ENCODE measurements around the gene CTNNAL1.
"Not testable (repeated sequence)": the region's sequence is repeated elsewhere in the genome, so short reads cannot be mapped to it uniquely, and the experiment has no call there.

The CTNNAL1 gene

DNA sequence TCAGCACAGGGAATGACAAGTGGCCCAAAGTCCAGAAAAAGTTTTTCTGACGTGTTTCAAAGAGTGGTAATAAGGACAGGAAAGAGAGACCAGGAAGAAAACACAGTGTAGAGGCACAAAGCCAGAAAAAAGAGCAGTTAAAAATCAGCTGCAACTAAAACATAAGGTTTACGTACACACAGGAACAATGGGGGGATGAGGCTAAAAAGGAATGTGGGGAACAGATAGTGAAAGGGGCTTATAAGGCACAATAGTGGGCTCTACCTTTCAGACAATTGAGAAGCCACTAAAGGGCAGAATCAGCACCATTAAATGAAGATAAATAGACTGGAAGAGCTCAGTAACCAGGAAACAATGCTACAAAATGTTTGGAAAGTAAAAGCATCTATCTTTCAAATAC, 84.9 kb downstream of the CTNNAL1 start:
- DNase-seq (ENCODE audit: low read depth in 2 of 2): no peak

DNA sequence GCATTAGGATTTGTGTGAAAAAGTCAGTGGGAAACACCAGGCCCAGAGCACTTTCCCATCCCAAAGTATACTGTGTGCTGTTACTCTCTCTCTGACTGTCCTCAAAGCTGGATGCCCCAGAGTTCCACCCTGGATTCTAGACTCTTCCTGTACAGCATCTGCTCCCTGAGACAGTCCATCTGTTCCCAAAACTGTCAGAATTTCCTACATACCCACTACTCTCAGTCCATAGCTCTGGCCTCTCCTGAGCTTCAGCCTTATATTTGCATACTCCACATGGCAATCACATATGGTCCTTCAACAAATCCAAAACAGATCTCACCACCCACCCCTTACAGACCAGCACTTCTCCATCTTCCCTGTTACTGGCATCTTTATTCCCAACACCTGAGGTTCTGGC, 88.8 kb downstream of the CTNNAL1 start:
- no peak for DNase-seq (ENCODE audit: low read depth in 2 of 2)

DNA sequence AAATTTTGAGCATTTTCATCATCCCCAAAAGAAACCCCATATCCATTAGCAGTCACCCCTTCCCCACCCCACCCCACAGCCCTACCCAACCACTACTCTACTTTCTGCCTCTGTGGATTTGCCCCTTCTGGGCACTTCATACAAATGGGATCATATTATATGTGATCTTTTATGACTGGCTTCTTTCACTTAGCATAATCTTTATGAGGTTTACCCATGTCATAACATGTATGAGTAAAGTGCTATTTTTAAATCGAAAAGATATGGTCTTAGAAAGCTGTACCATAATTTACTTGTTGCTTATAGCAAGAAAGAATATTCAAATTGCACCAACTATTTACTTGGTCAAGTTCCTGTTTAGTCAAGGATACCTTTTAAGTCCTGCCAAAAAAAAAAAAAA, 92.1 kb downstream of the CTNNAL1 start:
- no peak for DNase-seq (ENCODE audit: low read depth in 2 of 2)

DNA sequence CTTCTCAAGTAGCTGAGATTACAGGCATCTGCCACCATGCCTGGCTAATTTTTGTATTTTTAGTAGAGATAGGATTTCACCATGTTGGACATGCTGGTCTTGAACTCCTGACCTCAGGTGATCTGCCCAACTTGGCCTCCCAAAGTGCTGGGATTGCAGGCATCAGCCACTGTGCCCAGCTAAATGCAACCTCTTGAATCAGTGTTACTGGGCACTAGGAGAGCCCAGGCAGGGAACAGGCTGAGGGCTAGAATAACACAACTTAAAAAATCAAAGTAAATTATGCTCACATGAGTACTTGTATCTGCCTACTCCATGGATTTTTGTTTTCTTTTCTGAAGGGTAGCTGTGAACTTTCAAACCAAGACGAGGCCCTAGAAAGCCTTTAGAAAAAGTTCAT, 92.9 kb downstream of the CTNNAL1 start:
- DNase-seq (ENCODE audit: low read depth in 2 of 2): not testable (repeated sequence)

DNA sequence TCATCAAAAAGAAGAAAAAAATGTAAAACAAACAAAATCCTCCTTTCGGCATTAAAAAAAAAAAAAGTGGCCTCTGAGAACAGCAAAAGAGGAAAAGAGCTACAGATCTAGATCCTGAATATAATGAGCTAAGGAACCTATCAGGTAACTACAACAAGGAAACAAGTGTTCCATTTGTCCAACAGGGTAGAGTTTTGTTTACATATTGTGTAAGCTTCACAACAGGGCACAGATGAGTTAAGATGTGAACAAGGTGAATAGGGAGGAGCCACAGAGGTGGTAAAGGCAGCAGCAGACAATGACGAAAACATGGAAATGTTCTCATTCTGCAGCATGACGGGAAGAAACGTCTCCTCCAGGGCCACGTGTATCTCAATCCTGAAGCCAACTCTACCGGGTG, 93.8 kb downstream of the CTNNAL1 start:
- DNase-seq (ENCODE audit: low read depth in 2 of 2): no peak

DNA sequence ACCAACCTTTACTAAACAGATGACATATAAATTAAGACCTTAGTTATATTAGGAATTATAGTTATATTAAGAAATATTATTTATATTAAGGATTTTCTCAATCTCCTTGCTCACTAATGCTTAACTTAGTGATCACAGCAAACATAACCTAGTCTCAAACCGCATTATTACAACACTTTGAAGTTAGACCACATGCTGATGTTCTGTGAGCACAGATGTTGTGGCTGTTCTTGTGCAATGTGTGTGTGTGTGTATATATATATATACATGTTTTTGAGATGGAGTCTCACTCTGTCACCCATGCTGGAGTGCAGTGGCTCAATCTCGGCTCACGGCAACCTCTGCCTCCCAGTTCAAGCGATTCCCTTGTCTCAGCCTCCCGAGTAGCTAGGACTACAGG, 99.9 kb downstream of the CTNNAL1 start:
- no peak for DNase-seq (ENCODE audit: low read depth in 2 of 2)

DNA sequence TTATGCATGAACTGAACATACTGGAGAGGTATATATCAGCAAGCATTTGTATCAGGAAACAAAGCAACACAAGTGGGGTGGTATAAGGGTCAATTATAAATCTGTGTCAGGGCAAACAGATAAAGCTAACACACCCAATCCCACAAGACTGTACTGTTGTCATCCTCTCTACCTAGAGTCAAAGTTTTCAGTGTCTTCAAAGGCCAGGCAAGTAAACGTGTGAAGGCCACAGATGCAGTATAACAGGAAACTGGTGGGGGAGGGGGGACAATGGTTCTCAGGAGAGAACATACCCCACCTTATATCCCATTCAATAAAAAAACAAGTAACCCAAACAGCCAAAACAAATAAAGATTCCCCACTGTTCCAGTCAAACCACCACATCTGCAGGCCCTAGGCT, 101.5 kb downstream of the CTNNAL1 start:
- no peak for DNase-seq (ENCODE audit: low read depth in 2 of 2)

DNA sequence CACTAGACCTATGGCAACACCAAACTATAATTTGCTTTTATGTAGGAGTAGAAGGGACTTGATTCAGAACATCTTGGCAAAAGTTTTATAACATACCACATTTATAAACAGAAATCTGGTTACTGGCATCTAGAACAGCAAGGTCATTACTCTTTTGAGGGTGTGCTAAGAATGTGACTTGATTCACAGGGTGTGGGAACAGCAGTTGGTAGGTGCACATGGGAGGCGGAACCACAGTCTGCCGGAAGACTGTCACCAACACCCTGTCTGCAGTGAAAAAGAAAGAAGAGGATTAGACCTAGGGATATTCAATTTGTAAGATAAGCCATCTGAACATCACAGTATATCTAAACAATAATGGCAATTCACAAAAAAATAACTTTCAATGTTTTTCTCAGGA, 102.4 kb downstream of the CTNNAL1 start:
- DNase-seq (ENCODE audit: low read depth in 2 of 2): no peak

DNA sequence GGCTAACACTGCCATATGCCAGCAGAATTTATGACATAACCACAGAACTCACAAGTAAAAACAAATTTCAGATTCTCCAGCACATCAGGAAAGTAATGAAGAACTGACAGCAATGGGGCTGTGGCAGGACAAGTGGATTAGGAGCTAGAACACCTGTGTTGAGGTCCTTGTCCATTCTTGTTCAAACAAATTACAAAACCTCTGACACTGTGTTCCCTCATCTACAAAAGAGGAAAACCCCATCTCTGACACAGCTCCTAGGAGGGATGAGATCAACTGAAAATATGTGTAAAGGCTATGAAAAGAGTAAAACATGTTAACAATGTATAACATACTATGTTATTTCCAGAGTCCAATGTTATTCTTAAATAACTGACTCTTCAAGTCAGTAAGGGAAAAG, 102.9 kb downstream of the CTNNAL1 start:
- no peak for DNase-seq (ENCODE audit: low read depth in 2 of 2)

DNA sequence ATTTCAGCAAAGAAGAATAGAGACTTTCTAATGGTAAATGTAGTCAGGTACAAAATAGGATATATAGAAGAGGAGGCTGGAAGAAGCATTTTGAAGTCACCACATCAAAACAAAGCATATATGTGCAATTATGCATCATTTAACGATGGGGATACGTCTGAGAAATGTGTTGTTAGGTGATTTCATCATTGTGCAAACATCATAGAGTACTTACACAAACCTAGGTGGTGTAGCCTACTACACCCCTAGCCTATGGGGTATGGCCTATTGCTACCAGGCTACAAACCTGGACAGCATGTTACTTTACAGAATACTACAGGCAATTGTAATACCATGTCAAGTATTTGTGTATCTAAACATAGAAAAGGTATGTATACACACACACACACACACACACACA, 107.8 kb downstream of the CTNNAL1 start:
- DNase-seq (ENCODE audit: low read depth in 2 of 2): no peak

DNA sequence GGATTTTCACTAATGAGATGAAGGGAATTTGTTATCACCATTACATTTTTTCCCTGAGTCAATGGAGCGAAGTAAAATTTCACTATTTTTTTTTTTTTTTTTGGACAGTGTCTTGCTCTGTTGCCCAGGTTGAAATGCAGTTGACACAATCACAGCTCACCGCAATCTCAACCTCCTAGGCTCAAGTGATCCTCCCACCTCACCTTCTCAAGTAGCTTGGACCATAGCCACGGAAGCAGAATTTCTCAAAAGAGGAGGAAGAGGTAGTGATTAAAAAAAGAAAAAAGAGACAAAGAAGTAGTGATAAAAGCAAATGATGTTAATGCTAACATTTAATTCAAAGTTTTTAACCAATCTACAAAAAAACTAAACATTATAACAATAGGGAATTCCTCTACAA, 109.1 kb downstream of the CTNNAL1 start:
- no peak for DNase-seq (ENCODE audit: low read depth in 2 of 2)

DNA sequence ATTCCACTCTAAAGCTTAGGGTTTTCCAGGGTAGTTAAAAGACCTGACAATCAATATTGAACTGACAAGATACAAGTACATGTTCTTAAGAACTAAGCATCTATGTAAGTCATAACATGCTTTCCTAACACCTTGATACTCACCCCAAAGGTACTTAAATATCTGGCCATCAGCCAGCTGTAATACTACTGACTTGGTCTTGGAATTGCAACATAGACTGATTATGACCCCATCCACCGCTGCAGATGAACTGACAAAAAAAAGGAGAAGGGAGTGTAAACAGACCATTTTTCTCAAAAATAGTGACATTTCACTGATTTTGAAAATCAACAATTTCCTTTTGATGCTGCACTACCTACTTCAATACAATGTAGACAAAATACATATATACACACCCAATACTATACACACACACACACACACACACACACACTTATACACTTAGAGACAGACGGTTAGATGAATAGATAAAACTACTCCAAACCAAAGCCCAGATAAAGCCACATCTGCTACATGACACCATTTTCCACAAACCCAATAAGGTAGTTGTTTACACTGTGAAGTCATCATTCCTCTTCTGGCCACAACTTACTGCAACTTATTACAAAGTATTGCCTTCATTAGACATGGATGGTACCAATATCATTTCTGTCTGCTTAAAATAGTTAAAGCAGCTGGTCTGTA, 109.7 kb downstream of the CTNNAL1 start:
- no peak for DNase-seq (ENCODE audit: low read depth in 2 of 2)

DNA sequence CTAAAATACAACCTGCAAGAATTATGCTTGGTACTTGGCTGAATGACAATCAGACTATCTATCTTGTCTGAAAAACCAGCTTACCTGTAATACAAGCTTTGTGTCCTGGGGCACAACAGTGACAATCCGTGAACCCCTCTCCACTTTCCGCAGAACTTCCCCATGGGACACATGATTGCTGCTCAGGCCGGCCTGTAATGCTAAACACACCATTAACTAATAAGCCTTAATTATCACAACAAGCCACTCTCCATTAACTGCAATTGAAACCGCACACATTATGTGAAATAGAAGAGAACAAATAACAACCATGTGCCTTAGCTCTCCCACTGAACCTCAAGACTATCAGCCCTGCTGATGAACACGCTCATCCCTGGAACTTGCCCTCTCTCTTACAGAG, 113.1 kb downstream of the CTNNAL1 start:
- no peak for DNase-seq (ENCODE audit: low read depth in 2 of 2)

DNA sequence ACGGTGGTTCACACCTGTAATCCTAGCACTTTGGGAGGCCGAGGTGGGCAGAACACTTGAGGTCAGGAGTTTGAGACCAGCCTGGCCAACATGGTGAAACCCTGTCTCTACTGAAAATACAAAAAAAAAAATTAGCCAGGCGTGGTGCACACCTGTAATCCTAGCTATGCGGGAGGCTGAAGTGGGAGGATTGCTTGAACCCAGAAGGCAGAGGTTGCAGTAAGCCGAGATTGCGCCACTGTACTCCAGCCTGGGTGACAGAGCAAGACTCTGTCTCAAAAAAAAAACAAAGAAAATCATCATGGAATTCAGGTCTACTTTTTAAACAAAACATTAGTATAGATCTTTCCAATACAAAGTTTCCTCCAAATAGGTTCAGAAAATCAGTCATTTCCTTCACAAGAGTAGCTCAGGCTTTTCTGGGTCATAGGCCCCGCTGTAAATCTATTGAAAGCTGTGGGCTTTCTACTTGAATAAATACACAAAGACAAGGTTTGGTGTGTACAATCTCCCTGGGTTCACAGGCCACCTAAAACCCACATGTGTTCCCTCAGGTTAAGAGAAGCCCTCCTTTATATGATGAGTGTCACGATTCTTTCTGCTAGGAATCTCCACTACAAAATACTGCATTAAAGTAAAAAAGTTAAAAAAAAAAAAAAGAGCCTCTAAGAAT, 114.1 kb downstream of the CTNNAL1 start:
- DNase-seq (ENCODE audit: low read depth in 2 of 2): not testable (repeated sequence)

DNA sequence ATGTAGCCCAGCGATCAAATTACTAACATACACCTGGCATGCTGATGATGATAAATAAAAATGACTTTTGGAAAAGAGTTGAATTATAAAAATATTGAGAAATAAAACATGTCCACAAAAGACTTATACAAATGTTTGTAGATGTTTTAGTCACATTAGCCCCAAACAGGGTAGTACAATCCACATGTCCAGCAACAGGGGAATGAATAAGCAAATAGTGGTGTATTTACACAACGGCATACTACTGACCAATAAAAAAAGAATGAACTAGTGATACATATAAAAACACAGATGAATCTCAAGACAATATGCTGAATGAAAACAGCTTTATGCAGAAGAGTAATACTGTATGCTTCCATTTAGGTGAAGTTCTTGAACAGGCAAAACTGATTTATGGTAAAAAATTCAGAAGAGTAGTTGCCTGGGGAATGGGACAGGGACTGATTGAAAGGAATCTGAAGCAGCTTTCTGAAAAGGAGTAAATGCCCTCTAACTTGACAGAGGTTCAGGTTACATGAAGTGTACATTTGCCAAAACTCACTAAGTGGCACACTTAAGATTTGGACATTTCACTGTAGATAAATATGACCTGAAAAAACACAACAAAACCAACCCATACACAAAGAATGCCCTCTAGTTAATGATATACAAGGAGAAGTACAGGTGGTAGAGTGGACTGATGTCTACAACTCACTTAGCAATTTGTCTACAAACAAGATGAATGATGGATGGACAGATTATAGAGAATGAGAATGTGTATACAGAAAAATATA, 115.8 kb downstream of the CTNNAL1 start:
- DNase-seq (ENCODE audit: low read depth in 2 of 2): no peak

DNA sequence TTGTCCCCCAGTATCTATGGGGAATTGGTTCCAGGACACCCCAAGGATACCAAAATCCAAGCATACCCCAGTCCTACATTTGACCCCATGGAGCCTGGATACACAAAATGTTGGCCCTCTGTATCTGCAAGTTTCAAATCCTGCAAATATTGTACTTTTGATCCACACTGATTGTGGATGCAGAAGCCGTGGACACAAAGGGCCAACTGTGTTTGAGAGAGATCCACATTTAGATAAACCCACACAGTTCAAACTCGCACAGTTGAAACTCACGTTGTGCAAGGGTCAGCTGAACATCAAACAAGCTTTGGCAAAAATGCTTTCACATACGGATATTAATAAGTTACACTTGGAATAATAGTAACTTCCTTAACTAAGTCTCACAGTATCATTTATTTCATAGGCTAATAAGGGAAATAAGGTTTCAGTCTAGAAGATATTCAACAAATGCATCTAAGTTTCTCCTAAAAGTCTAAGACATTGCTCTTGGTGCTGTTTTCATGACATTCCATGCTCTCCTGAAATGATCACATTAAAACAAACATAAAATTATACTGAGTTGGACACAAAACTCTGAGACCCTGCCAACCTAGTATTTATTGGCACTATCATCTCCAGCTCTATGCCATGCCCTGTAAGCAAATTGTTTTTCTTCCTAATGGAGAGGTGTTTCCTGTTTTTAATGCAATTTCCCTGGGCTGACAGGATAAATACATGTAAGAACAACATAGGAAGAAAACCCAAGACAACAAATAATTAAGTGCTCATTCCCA, 118.9 kb downstream of the CTNNAL1 start:
- no peak for DNase-seq (ENCODE audit: low read depth in 2 of 2)

Data from activated CD8-positive, alpha-beta memory T cell treated with anti-CD3 and anti-CD28 coated beads for 4 hours (primary cell).